Adrenal gland (tissue), 12 donors: ENCODE measurements around the gene ALDH1A3. TPM values are rescaled to one million over a fixed set of nuclear protein-coding genes. Genes with fewer than 3 reads are reported as not detected.
A peak's percentile ranks its signal among the peaks of the same experiment; 100 is the strongest.

ENCODE experiments used
- DNase-seq, 7 donors: peaks; one replicate each; pipeline ENCODE4 v3.0.0-alpha.2; 2019 to 2020
- H3K27ac ChIP-seq, 5 donors: fragments of 200-600 bp; sonication (generic) in 4 of 5; 1 replicate in 3 of 5; 2 replicates in 2 of 5; pipeline versions ENCODE4 v1.5.1 to v1.8.0; 2016 to 2020; ENCODE audit warnings: mild to moderate bottlenecking in 1 of 5
- H3K27me3 ChIP-seq: fragments of 200-600 bp; 2 replicates; pipeline ENCODE4 v1.8.0; 2021
- H3K36me3 ChIP-seq, 2 donors: fragments of 200-600 bp; replicated peaks in 1 of 2; 1 replicate in 1 of 2; 2 replicates in 1 of 2; pipeline versions ENCODE4 v1.5.1 to v1.8.0; 2018 to 2022
- H3K4me1 ChIP-seq, 2 donors: fragments of 200-600 bp; replicated peaks in 1 of 2; 1 replicate in 1 of 2; 2 replicates in 1 of 2; pipeline versions ENCODE4 v1.5.1 to v1.8.0; 2018 to 2021
- H3K4me3 ChIP-seq, 4 donors: fragments of 200-600 bp; sonication (generic) in 3 of 4; one replicate each; pipeline ENCODE4 v1.5.1; 2016 to 2018
- H3K9me3 ChIP-seq, 3 donors: fragments of 200-600 bp; sonication (generic) in 1 of 3; replicated peaks in 1 of 3; 1 replicate in 2 of 3; 2 replicates in 1 of 3; pipeline versions ENCODE4 v1.5.1 to v1.8.0; 2016 to 2021
- CTCF ChIP-seq, 6 experiments: fragments of 450-650 bp in 4 of 6; fragments of 200-600 bp in 2 of 6; sonication (generic) in 1 of 6; IDR thresholded peaks; 1 replicate in 5 of 6; 2 replicates in 1 of 6; pipeline versions ENCODE4 v1.5.1 to v1.8.0; 2016 to 2021; ENCODE audit warnings: antibody characterized with exemption in 6 of 6, mild to moderate bottlenecking in 2 of 6, moderate library complexity in 1 of 6
- POLR2A ChIP-seq, 2 donors: fragments of 450-650 bp; IDR thresholded peaks; one replicate each; pipeline ENCODE4 v1.6.1; 2017; ENCODE audit warnings: antibody characterized with exemption in 2 of 2, mild to moderate bottlenecking in 2 of 2, moderate library complexity in 1 of 2
- WGBS, 4 donors: extraction: QIAGEN DNeasy Blood & Tissue Kit in 2 of 4; methylation state at CpG; one replicate each; pipeline versions ENCODE4 v1.1.5 to v1.1.7; 2013 to 2017; 5-methylcytosine and 5-hydroxymethylcytosine counted together
- intact Hi-C, 2 donors: fragments of 100-400 bp; cut with DNase I; formaldehyde crosslinking; loops; one replicate each; pipeline versions ENCODE4 v1.14.1 to v1.15.0; 2022 to 2023
- polyA plus RNA-seq, 3 donors: library from polyadenylated mRNA; stranded (reverse); fragments of 200-250 nt in 2 of 3; fragments of 350-450 nt in 1 of 3; fragmentation: Illumina TruSeq in 1 of 3; extraction: RNeasy Lipid Tissue Mini Kit (QIAGEN cat#74804) in 1 of 3; gene quantifications; one replicate each; pipeline ENCODE4 v1.2.3, GENCODE V29; 2013 to 2014
- total RNA-seq, 9 donors: library from RNA; depleted of rRNA in 4 of 9; stranded (reverse); fragments of >200 nt in 4 of 9; fragments of 120-200 nt in 1 of 9; fragmentation: NEBNext Ultra II Directional in 1 of 9; extraction: Animal tissue kit (Norgen Biotek cat#: 25700) in 1 of 9; gene quantifications; one replicate each; pipeline versions ENCODE4 v1.1.0 to v1.2.4, GENCODE V29; 2013 to 2023
- donor health status: healthy with polysubstance abuse.
- donor health status: Bipolar disorder and iron deficiency.
- donor health status: DM: yes; HTN: yes; CAD: no.
- donor health status: DM: no; HTN: no; CAD: no.
- donor health status: DM: no; HTN: no; CAD: no.
- donor health status: DM: yes; HTN: yes; CAD: no.

The ALDH1A3 gene
- total and polyA plus RNA-seq, 12 donors, result 1.8 to 165 (median 30.5) TPM

DNA sequence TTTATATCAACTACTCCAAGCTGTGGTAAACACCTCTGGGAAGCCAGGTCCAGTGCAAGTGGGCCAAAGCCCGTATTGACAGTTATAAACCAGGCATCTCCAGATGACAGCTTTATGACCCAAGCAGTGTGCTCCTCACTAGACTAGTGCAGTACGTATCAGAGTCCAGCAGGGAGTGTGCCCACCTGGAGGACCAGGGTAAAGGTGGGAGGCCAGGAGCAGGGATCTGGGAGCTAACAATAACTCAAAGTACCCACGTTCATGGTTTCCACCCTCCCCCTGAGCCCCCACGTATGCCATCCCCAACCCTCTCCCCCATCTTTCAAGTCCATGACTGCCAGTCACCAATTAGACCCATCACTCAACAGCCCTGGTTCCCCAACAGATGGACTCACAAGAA is 27.0 kb upstream of the ALDH1A3 start:
- peaks cover 9% of the 10 kb centered on the region for H3K27me3 ChIP-seq
- intact Hi-C loops, result no loop called here
- WGBS, 4 donors, result 70 to 81% (median 75%) methylated on average over 4 of the region's 4 CpGs
- H3K4me1 ChIP-seq, result no peaks in the 10 kb centered on the region
- no peaks in the 10 kb centered on the region for H3K9me3 ChIP-seq
- no peak overlapping the region for H3K27ac ChIP-seq
- H3K36me3 ChIP-seq, result no peaks in the 10 kb centered on the region
- H3K4me3 ChIP-seq, result no peak overlapping the region
- no peak for TF ChIP-seq POLR2A (IDR thresholded peaks at IDR 0.05)
- no peak for TF ChIP-seq CTCF (IDR thresholded peaks at IDR 0.05)
- no peak for DNase-seq

- intact Hi-C loops, result no loop called here
Measured at GRCh38 chr15:100853676-100854440, 25.8 kb upstream of the ALDH1A3 start.

GRCh38 chr15:100856867-100857266 is 22.8 kb upstream of the ALDH1A3 start:
- Histone ChIP-seq H3K36me3 (no peaks in the 10 kb centered on the region), H3K4me1 (no peaks in the 10 kb centered on the region), H3K4me3 (no peak overlapping the region), H3K9me3 (no peaks in the 10 kb centered on the region), H3K27me3 (no peaks in the 10 kb centered on the region), H3K27ac (no peak overlapping the region)
- 25 to 34% (median 29%) methylated on average over 5 of the region's 5 CpGs for WGBS, 4 donors
- intact Hi-C loops, result no loop called here
- TF ChIP-seq POLR2A (IDR thresholded peaks at IDR 0.05) (no peak), CTCF (IDR thresholded peaks at IDR 0.05) (no peak)
- no peak for DNase-seq

More at GRCh38 chr15:100853676-100854440, 25.8 kb upstream of the ALDH1A3 start:
- no peaks in the 10 kb centered on the region for H3K36me3 ChIP-seq
- H3K9me3 ChIP-seq, result no peaks in the 10 kb centered on the region
- H3K4me1 ChIP-seq, result no peaks in the 10 kb centered on the region
- no peak overlapping the region for H3K27ac ChIP-seq
- DNase-seq, result peak in 1 of 7 donors; percentile 24
- WGBS, 4 donors, result 72 to 86% (median 79%) methylated on average over 9 to 15 of the region's 15 CpGs
- H3K27me3 ChIP-seq, result peaks cover 5% of the 10 kb centered on the region
- no peak overlapping the region for H3K4me3 ChIP-seq
- TF ChIP-seq POLR2A (IDR thresholded peaks at IDR 0.05) (no peak), CTCF (IDR thresholded peaks at IDR 0.05) (no peak)

DNA sequence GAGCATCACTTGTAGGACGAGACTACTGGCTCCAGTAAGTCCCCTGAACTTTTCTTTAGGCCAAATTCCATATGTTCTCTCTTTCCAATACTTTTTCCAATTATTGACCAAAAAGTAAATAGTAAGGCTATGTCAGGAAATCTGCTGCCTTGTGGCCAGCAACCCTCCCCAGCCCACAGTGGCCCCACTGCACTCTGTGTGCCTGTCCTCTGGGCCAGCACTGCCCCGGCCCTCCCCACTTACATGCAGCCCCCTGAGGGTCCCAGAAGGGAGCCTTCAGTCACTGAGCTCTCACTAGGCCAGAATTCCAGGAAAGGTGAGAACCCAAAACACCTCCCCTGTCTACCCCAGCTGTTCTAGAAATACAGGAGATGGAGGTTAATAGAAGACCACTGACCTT is 21.3 kb upstream of the ALDH1A3 start:
- Histone ChIP-seq H3K36me3 (no peaks in the 10 kb centered on the region), H3K27ac (no peak overlapping the region), H3K4me1 (no peaks in the 10 kb centered on the region), H3K9me3 (no peaks in the 10 kb centered on the region), H3K27me3 (no peaks in the 10 kb centered on the region), H3K4me3 (no peak overlapping the region)
- TF ChIP-seq POLR2A (IDR thresholded peaks at IDR 0.05), result no peak
- TF ChIP-seq CTCF (IDR thresholded peaks at IDR 0.05), result no peak
- intact Hi-C loops, result no loop called here
- no peak for DNase-seq
- 60 to 78% (median 72%) methylated on average over 2 of the region's 2 CpGs for WGBS, 4 donors
